CD14-positive monocyte (primary cell): ENCODE measurements around the gene OR2B2. TPM values are rescaled to one million over a fixed set of nuclear protein-coding genes. Genes with fewer than 3 reads are reported as not detected.

Source experiments
- DNase-seq, 3 donors: peaks; one replicate each; pipeline ENCODE4 v3.0.0-alpha.2; 2011 to 2022
- H2AFZ ChIP-seq: 2 replicates; pipeline ENCODE4 v1.6.0; 2012; ENCODE audit warnings: mild to moderate bottlenecking, low read depth, low read length, inconsistent platforms; ENCODE audit not compliant: insufficient read depth, poor library complexity, severe bottlenecking
- H3K27ac ChIP-seq, 2 donors: 1 replicate in 1 of 2; 2 replicates in 1 of 2; pipeline ENCODE4 v1.5.1; 2012 to 2013; ENCODE audit warnings: low read length in 2 of 2, control low read depth in 1 of 2, inconsistent platforms in 1 of 2, low read depth in 1 of 2, mild to moderate bottlenecking in 1 of 2
- H3K27me3 ChIP-seq, 2 donors: one replicate each; pipeline versions ENCODE4 v1.6.0 to v1.6.1; 2011 to 2013; ENCODE audit warnings: low read length in 2 of 2; ENCODE audit not compliant: control insufficient read depth in 2 of 2, insufficient read depth in 2 of 2
- H3K36me3 ChIP-seq, 2 donors: replicated peaks in 1 of 2; 1 replicate in 1 of 2; 2 replicates in 1 of 2; pipeline versions ENCODE4 v1.5.1 to v1.6.1; 2012 to 2013; ENCODE audit warnings: low read length in 2 of 2, control low read depth in 1 of 2, inconsistent platforms in 1 of 2, mild to moderate bottlenecking in 1 of 2; ENCODE audit not compliant: insufficient read depth in 2 of 2, control insufficient read depth in 1 of 2
- H3K4me1 ChIP-seq, 2 donors: 1 replicate in 1 of 2; 2 replicates in 1 of 2; pipeline versions ENCODE4 v1.5.1 to v1.6.1; 2012 to 2013; ENCODE audit warnings: low read length in 2 of 2, control low read depth in 1 of 2, inconsistent platforms in 1 of 2, mild to moderate bottlenecking in 1 of 2, moderate library complexity in 1 of 2; ENCODE audit not compliant: insufficient read depth in 2 of 2, control insufficient read depth in 1 of 2
- H3K4me2 ChIP-seq: replicated peaks from 2 replicates; pipeline ENCODE3; 2012; ENCODE audit warnings: low read length, moderate library complexity, mild to moderate bottlenecking; ENCODE audit not compliant: poor library complexity, severe bottlenecking; ENCODE audit errors: extremely low read depth
- H3K4me3 ChIP-seq, 3 experiments: fragments of 200-600 bp in 1 of 3; sonication (generic) in 1 of 3; replicated peaks in 1 of 3; 1 replicate in 2 of 3; 2 replicates in 1 of 3; pipeline ENCODE4 v1.5.1; 2011 to 2013; ENCODE audit warnings: low read length in 3 of 3, mild to moderate bottlenecking in 3 of 3, control low read depth in 2 of 3, low read depth in 2 of 3, inconsistent platforms in 1 of 3, moderate library complexity in 1 of 3
- H3K79me2 ChIP-seq: 2 replicates; pipeline ENCODE4 v1.6.0; 2012; ENCODE audit warnings: mild to moderate bottlenecking, control low read depth, inconsistent platforms, low read length, moderate library complexity; ENCODE audit not compliant: insufficient read depth
- H3K9ac ChIP-seq: 2 replicates; pipeline ENCODE4 v1.6.0; 2017; ENCODE audit warnings: low read length, mild to moderate bottlenecking; ENCODE audit not compliant: insufficient read depth, poor library complexity, severe bottlenecking
- H3K9me3 ChIP-seq, 2 donors: replicated peaks in 1 of 2; 1 replicate in 1 of 2; 2 replicates in 1 of 2; pipeline versions ENCODE4 v1.5.1 to v1.6.1; 2012 to 2013; ENCODE audit warnings: low read length in 2 of 2, control low read depth in 1 of 2; ENCODE audit not compliant: control insufficient read depth in 1 of 2, insufficient read depth in 1 of 2
- H4K20me1 ChIP-seq: 2 replicates; pipeline ENCODE4 v1.6.0; 2012; ENCODE audit warnings: mild to moderate bottlenecking, low read length, control low read depth, moderate library complexity; ENCODE audit not compliant: insufficient read depth
- H3K27ac Mint-ChIP-seq, 7 donors: one replicate each; pipeline ENCODE4 v1.8.0; 2020; ENCODE audit warnings: mild to moderate bottlenecking in 7 of 7, mixed read lengths in 7 of 7, moderate library complexity in 6 of 7, inconsistent platforms in 2 of 7
- H3K27me3 Mint-ChIP-seq, 3 donors: one replicate each; pipeline ENCODE4 v1.8.0; 2021 to 2022; ENCODE audit warnings: low read depth in 3 of 3, mild to moderate bottlenecking in 3 of 3, mixed read lengths in 3 of 3, moderate library complexity in 3 of 3, inconsistent platforms in 1 of 3
- H3K36me3 Mint-ChIP-seq, 2 donors: one replicate each; pipeline ENCODE4 v1.8.0; 2020; ENCODE audit warnings: mixed read lengths in 2 of 2, inconsistent platforms in 1 of 2, mild to moderate bottlenecking in 1 of 2
- H3K4me1 Mint-ChIP-seq: one replicate; pipeline ENCODE4 v1.8.0; 2020; ENCODE audit warnings: mild to moderate bottlenecking, mixed read lengths
- H3K4me3 Mint-ChIP-seq, 2 donors: one replicate each; pipeline ENCODE4 v1.8.0; 2020; ENCODE audit warnings: mild to moderate bottlenecking in 2 of 2, mixed read lengths in 2 of 2, moderate library complexity in 1 of 2
- H3K9me3 Mint-ChIP-seq, 7 donors: one replicate each; pipeline ENCODE4 v1.8.0; 2020 to 2022; ENCODE audit warnings: mixed read lengths in 7 of 7, mild to moderate bottlenecking in 6 of 7, moderate library complexity in 6 of 7, inconsistent platforms in 2 of 7
- WGBS: methylation state at CpG from one replicate; pipeline ENCODE4 v1.1.5; 2013; ENCODE audit warnings: missing lambda C conversion rate; ENCODE audit not compliant: insufficient coverage; 5-methylcytosine and 5-hydroxymethylcytosine counted together
- intact Hi-C, 2 donors: fragments of 100-400 bp; cut with micrococcal nuclease; formaldehyde crosslinking; loops; one replicate each; pipeline versions ENCODE4 v1.15.0 to v1.15.1; 2023
- polyA plus RNA-seq, 3 donors: library from polyadenylated mRNA; depleted of rRNA in 1 of 3; unstranded in 2 of 3; stranded (reverse) in 1 of 3; fragments of 300-500 nt in 2 of 3; fragments of >200 nt in 1 of 3; fragmentation: Illumina TruSeq in 2 of 3; gene quantifications; 1 replicate in 2 of 3; 2 replicates in 1 of 3; pipeline ENCODE4 v1.2.3, GENCODE V29; 2012 to 2021
- TF ChIP-seq, protein P1 (sequence below): fragments of 200-600 bp; IDR thresholded peaks from one replicate; pipeline ENCODE4 v1.8.0; 2022; ENCODE audit warnings: antibody characterized with exemption, mild to moderate bottlenecking

Gene OR2B2
- polyA plus RNA-seq, 3 donors: not detected

DNA sequence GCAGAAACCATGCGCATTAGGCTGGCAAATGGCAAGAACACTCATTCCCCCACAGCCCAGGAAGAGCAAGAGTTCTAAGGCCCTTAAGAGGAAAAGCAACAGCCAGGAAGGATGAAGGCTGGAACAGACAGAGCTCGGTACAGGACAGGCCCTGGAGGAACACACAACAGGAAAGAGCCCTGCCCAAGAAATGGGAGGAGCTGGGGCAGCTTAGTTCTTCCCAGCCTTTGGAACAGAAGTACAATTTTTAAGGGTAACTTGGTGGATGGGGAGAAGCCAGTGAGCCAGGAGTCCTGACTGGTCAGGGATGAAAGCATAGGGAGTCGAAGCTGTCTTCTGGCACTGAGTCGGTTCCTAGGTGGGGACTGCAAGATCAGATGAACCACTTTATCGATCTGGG is 32.4 kb downstream of the OR2B2 start:
- peaks cover 0 to 5% (median 5%) of the 10 kb centered on the region in 3 donors for H3K27me3 Mint-ChIP-seq
- Histone ChIP-seq H3K9ac (no peak overlapping the region), H3K36me3 (no peaks in the 10 kb centered on the region), H3K4me1 (no peaks in the 10 kb centered on the region), H4K20me1 (no peaks in the 10 kb centered on the region), H3K27ac (no peak overlapping the region), H3K4me3 (no peak overlapping the region), H3K4me2 (no peak overlapping the region), H2AFZ (peak overlapping the region; percentile 56), H3K79me2 (no peaks in the 10 kb centered on the region), H3K27me3 (no peaks in the 10 kb centered on the region), H3K9me3 (no peaks in the 10 kb centered on the region)
- no peak overlapping the region for H3K4me3 Mint-ChIP-seq
- H3K9me3 Mint-ChIP-seq: peaks cover 0 to 2% (median 0%) of the 10 kb centered on the region in 7 donors
- H3K36me3 Mint-ChIP-seq: no peaks in the 10 kb centered on the region
- TF ChIP-seq, protein P1, sequence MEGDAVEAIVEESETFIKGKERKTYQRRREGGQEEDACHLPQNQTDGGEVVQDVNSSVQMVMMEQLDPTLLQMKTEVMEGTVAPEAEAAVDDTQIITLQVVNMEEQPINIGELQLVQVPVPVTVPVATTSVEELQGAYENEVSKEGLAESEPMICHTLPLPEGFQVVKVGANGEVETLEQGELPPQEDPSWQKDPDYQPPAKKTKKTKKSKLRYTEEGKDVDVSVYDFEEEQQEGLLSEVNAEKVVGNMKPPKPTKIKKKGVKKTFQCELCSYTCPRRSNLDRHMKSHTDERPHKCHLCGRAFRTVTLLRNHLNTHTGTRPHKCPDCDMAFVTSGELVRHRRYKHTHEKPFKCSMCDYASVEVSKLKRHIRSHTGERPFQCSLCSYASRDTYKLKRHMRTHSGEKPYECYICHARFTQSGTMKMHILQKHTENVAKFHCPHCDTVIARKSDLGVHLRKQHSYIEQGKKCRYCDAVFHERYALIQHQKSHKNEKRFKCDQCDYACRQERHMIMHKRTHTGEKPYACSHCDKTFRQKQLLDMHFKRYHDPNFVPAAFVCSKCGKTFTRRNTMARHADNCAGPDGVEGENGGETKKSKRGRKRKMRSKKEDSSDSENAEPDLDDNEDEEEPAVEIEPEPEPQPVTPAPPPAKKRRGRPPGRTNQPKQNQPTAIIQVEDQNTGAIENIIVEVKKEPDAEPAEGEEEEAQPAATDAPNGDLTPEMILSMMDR: no peak
- no peak for DNase-seq
- H3K4me1 Mint-ChIP-seq: peaks cover 11% of the 10 kb centered on the region
- WGBS: 73% methylated on average over 4 of the region's 5 CpGs
- intact Hi-C loops: no loop called here
- H3K27ac Mint-ChIP-seq: peak overlapping the region in 3 of 7 donors; percentile 3 to 55 (median 28)

DNA sequence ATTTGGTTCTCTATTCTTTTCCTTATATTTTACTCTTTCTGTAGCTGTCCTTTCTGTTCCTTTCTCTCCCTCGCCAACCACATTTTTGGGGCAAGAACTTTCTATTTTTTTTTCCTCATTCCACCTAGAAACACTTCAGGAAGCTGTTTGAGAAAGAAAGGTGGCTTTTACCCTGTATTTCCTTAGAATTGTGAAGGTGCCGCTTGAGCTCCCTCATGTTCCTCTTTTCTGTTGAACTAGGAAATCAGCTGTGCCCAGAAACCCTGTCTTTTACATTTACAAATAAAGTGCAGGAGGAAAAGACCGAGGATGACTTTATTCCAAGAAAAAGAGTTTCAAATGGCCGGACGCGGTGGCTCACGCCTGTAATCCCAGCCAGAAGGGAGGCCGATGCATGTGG is 38.2 kb downstream of the OR2B2 start:
- no peaks in the 10 kb centered on the region for H3K79me2 ChIP-seq
- H3K27ac ChIP-seq: peak overlapping the region in 1 of 2 donors; percentile 95
- no peak for DNase-seq
- H3K9me3 ChIP-seq: no peaks in the 10 kb centered on the region
- peak overlapping the region; percentile 91 for H2AFZ ChIP-seq
- H3K4me1 ChIP-seq: peaks cover 21 to 30% of the 10 kb centered on the region in 2 donors
- H3K4me3 ChIP-seq: peak overlapping the region; percentile 86 to 98 (median 95)
- Mint-ChIP-seq H3K4me1 (peaks cover 28% of the 10 kb centered on the region), H3K27me3 (peaks cover 0 to 5% (median 2%) of the 10 kb centered on the region in 3 donors), H3K36me3 (no peaks in the 10 kb centered on the region), H3K4me3 (peak overlapping the region; percentile 94 to 98), H3K27ac (peak overlapping the region in 5 of 7 donors; percentile 71 to 96 (median 93)), H3K9me3 (no peaks in the 10 kb centered on the region)
- TF ChIP-seq, protein P1: no peak
- no peaks in the 10 kb centered on the region for H3K36me3 ChIP-seq
- no peaks in the 10 kb centered on the region for H3K27me3 ChIP-seq
- WGBS: no CpG with 5 or more reads among the region's 8 CpGs
- peak overlapping the region; percentile 81 for H3K9ac ChIP-seq
- intact Hi-C loops: loop anchor here in 1 of 2 donors (5.0 kb wide), 1 partner anchor 62 kb away; a partner anchor contains a TSS
- no peaks in the 10 kb centered on the region for H4K20me1 ChIP-seq
- peak overlapping the region; percentile 90 for H3K4me2 ChIP-seq
